SH-SY5Y (cell line): Measurements from ENCODE around the gene DENND2A.

Source experiments
- GATA2 ChIP-seq: IDR thresholded peaks from 2 replicates; pipeline ENCODE4 v1.6.1; 2011; ENCODE audit warnings: mild to moderate bottlenecking, low read depth, low read length
- GATA3 ChIP-seq: IDR thresholded peaks from 2 replicates; pipeline ENCODE4 v1.6.1; 2011; ENCODE audit warnings: low read depth, mild to moderate bottlenecking, low read length, moderate library complexity

DNA sequence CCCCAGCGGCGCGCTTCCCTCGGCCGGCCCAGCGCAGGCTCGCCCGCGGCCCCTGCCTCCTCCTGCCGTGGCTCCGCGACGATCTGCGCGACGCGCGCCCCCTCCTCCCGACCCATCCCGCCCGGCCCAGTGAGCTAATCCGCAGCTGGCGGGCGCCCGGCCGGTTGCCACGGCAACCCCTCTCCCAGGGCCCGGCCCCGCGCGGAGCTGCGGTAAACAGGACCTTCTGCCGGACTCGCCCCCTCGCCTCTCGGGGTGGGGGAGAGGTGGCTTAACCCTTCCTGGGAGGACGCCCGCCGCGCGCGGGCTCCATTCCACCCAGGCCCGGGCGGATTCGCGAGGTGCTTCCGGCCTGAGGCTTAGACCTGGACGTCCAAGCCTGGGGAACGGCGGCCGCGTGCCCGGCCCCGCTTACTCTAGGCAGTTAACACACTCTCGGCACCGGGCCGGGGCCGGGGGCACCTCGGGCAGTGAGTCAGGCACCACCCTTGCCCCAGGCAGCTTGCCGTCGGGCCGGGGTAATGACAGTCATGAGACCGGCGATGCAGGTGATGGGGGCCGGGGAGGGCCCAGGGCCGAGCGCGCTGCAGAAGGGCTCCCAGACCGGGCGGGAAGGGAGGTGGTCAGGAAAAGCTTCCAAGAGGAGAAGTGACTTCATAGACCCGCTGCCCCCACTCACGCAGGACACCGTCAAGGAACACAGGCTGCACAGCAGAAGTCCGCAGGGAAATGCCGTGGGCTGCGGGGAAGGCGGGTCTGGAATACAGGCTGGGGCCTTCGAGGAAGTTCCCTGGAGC is at the start of gene DENND2A:
- no peak for TF ChIP-seq GATA2
- no peak for TF ChIP-seq GATA3
